Measurements from ENCODE around the gene TTLL8. TPM values are rescaled to one million over a fixed set of nuclear protein-coding genes. Genes with fewer than 3 reads are reported as not detected.

Gene TTLL8
- total RNA-seq, 1 experiment from 2014 or later = not detected

DNA sequence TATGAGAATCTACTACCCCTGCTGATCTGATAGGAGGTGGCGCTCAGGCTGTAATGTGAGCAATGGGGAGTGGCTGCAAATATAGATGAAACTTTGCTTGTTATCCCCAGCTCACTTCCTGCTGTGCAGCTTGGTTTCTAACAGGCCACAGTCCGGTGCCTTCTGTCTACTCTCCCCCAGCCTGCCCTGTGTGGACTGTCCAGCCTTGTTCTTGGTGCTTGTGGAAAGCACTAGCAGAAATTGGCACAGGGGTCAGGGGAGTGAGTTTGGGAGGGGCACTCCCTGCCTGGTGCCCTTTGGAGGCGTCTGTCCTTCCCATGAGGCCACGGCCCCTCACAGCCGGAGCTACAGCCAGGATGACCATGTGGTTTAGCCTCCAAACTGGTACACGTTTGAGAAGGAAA, 46.0 kb upstream of the TTLL8 start:
- Histone ChIP-seq H3K56ac (ENCODE audit: insufficient read length, low read depth, low read length) (no peak overlapping the region), H3K18ac (ENCODE audit: insufficient read length, low read depth, low read length) (no peak overlapping the region), H4K91ac (ENCODE audit: insufficient read length, low read depth, low read length) (no peak overlapping the region), H2BK12ac (ENCODE audit: insufficient read length, low read depth, low read length) (no peak overlapping the region), H3K27ac (ENCODE audit: insufficient read length, low read depth, low read length) (no peak overlapping the region), H3K4ac (ENCODE audit: low read depth, low read length) (no peak overlapping the region), H3K79me2 (ENCODE audit: insufficient read depth, low read length) (no peaks in the 10 kb centered on the region), H3K14ac (ENCODE audit: insufficient read depth, low read length) (no peak overlapping the region), H2AK5ac (ENCODE audit: insufficient read length, low read length) (no peak overlapping the region), H3K4me2 (ENCODE audit: insufficient read depth, insufficient read length, low read length) (no peak overlapping the region), H4K20me1 (ENCODE audit: control insufficient read depth, insufficient read depth, insufficient read length) (no peaks in the 10 kb centered on the region), H2BK15ac (ENCODE audit: low read depth, low read length) (no peak overlapping the region), H2BK120ac (ENCODE audit: low read depth, low read length, poor library complexity, severe bottlenecking) (no peak overlapping the region), H3K79me1 (ENCODE audit: insufficient read depth, low read depth, low read length, poor library complexity, severe bottlenecking) (no peaks in the 10 kb centered on the region), H3K9ac (ENCODE audit: extremely low read depth, insufficient read length, low read length) (no peak overlapping the region), H2AFZ (ENCODE audit: low read length) (no peak overlapping the region), H2BK20ac (ENCODE audit: low read depth, low read length, poor library complexity, severe bottlenecking) (no peak overlapping the region), H4K5ac (ENCODE audit: insufficient read length, low read depth, low read length) (no peak overlapping the region), H3K27me3 (ENCODE audit: insufficient read depth, low read length) (no peaks in the 10 kb centered on the region), H4K8ac (replicated peaks; ENCODE audit: insufficient read length, low read depth, low read length) (no peak overlapping the region), H3K23ac (ENCODE audit: insufficient read length, low read depth, low read length) (no peak overlapping the region), H3T11ph (ENCODE audit: low read length) (no peak overlapping the region), H3K9me3 (ENCODE audit: control insufficient read depth, low read depth, low read length) (no peaks in the 10 kb centered on the region), H3K23me2 (ENCODE audit: insufficient read length, low read depth, low read length, poor library complexity, severe bottlenecking) (no peaks in the 10 kb centered on the region), H3K4me1 (ENCODE audit: insufficient read depth, low read length) (no peaks in the 10 kb centered on the region), H2BK5ac (ENCODE audit: insufficient read length, low read length) (no peak overlapping the region)
- Mint-ChIP-seq H3K36me3 (ENCODE audit: insufficient read depth in 1 of 3, low read depth in 3 of 3) (no peaks in the 10 kb centered on the region), H3K9me3 (no peaks in the 10 kb centered on the region; a peak in 1 of 5 replicates), H3K27me3 (ENCODE audit: low read depth) (peaks cover 16% of the 10 kb centered on the region), H3K4me1 (no peaks in the 10 kb centered on the region), H3K4me3 (no peak overlapping the region), H3K27ac (no peak overlapping the region)
- WGBS (ENCODE audit: extremely low coverage, insufficient read length, low lambda C conversion rate) = no CpG with 5 or more reads among the region's 6 CpGs
- TF ChIP-seq, protein P1, sequence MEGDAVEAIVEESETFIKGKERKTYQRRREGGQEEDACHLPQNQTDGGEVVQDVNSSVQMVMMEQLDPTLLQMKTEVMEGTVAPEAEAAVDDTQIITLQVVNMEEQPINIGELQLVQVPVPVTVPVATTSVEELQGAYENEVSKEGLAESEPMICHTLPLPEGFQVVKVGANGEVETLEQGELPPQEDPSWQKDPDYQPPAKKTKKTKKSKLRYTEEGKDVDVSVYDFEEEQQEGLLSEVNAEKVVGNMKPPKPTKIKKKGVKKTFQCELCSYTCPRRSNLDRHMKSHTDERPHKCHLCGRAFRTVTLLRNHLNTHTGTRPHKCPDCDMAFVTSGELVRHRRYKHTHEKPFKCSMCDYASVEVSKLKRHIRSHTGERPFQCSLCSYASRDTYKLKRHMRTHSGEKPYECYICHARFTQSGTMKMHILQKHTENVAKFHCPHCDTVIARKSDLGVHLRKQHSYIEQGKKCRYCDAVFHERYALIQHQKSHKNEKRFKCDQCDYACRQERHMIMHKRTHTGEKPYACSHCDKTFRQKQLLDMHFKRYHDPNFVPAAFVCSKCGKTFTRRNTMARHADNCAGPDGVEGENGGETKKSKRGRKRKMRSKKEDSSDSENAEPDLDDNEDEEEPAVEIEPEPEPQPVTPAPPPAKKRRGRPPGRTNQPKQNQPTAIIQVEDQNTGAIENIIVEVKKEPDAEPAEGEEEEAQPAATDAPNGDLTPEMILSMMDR (conservative IDR thresholded peaks at IDR 0.05) = no peak
- DNase-seq = no peak
